GM21381 (cell line): ENCODE data around the gene SMCR8.
"Not testable (repeated sequence)": the region's sequence is repeated elsewhere in the genome, so short reads cannot be mapped to it uniquely, and the experiment has no call there.

Experiments
- ATAC-seq: cut with Tn5 transposase; IDR thresholded peaks from one replicate; pipeline ENCODE4 v1.9.1; 2021; ENCODE audit warnings: mild to moderate bottlenecking, moderate library complexity; ENCODE audit not compliant: unreplicated experiment

Gene SMCR8

GRCh38 chr17:18314731-18315561 is at the start of gene SMCR8, which contains the start of gene TOP3A:
Gene SMCR8 (plus strand): TSS chr17:18315293. CDS start chr17:18315790, 497 bp downstream.
Gene TOP3A (minus strand): TSS chr17:18314994. CDS start chr17:18314778, 216 bp downstream.
- peak; percentile 82 for ATAC-seq

- ATAC-seq = no peak
These were observed 47.7 kb upstream of the SMCR8 start for GRCh38 chr17:18267366-18267765.

- ATAC-seq = no peak
These were observed 47.0 kb upstream of the SMCR8 start for GRCh38 chr17:18267927-18268711.

GRCh38 chr17:18270046-18270931 is 44.8 kb upstream of the SMCR8 start:
- no peak for ATAC-seq

- no peak for ATAC-seq
These were observed 38.0 kb upstream of the SMCR8 start for GRCh38 chr17:18277076-18277475.

- ATAC-seq = no peak
These were observed 36.2 kb upstream of the SMCR8 start for GRCh38 chr17:18278867-18279266.

GRCh38 chr17:18280249-18280648 is 34.8 kb upstream of the SMCR8 start:
- no peak for ATAC-seq

GRCh38 chr17:18280766-18281371 is 34.2 kb upstream of the SMCR8 start:
- no peak for ATAC-seq

GRCh38 chr17:18281788-18282187 is 33.3 kb upstream of the SMCR8 start:
- ATAC-seq = no peak

GRCh38 chr17:18285296-18285695 is 29.8 kb upstream of the SMCR8 start:
- ATAC-seq = no peak

- no peak for ATAC-seq
These were observed 23.2 kb upstream of the SMCR8 start for GRCh38 chr17:18291718-18292540.

GRCh38 chr17:18298061-18298460 is 17.0 kb upstream of the SMCR8 start:
- ATAC-seq = not testable (repeated sequence)

- ATAC-seq = no peak
These were observed 14.2 kb upstream of the SMCR8 start for GRCh38 chr17:18300725-18301480.

- not testable (repeated sequence) for ATAC-seq
These were observed 11.9 kb upstream of the SMCR8 start for GRCh38 chr17:18303206-18303605.

GRCh38 chr17:18309202-18309601 is 5.9 kb upstream of the SMCR8 start:
- no peak for ATAC-seq

GRCh38 chr17:18314059-18314730 is 898 bp upstream of the SMCR8 start:
- no peak for ATAC-seq

GRCh38 chr17:18315562-18315922 is 449 bp downstream of the SMCR8 start:
- ATAC-seq = peak; percentile 3

- ATAC-seq = no peak
These were observed 868 bp downstream of the SMCR8 start for GRCh38 chr17:18315961-18316360.
